ENCODE results near the gene HS6ST2.

The HS6ST2 gene

GRCh38 chrX:132758759-132759158 lies 199.7 kb downstream of the HS6ST2 start:
- no peaks in the 10 kb centered on the region for H3K27me3 ChIP-seq
- no peaks in the 10 kb centered on the region for H3K36me3 ChIP-seq
- H3K9me3 ChIP-seq, result no peaks in the 10 kb centered on the region
- no peak for TF ChIP-seq CTCF (IDR thresholded peaks at IDR 0.05)
- no peak overlapping the region for H3K4me3 ChIP-seq (ENCODE audit: low read depth in 1 of 2, low read length in 1 of 2)
- no peak overlapping the region for H3K27ac ChIP-seq
- H3K4me1 ChIP-seq (ENCODE audit: control insufficient read depth in 1 of 2, insufficient read depth in 1 of 2, low read depth in 1 of 2, low read length in 1 of 2), result no peaks in the 10 kb centered on the region

DNA sequence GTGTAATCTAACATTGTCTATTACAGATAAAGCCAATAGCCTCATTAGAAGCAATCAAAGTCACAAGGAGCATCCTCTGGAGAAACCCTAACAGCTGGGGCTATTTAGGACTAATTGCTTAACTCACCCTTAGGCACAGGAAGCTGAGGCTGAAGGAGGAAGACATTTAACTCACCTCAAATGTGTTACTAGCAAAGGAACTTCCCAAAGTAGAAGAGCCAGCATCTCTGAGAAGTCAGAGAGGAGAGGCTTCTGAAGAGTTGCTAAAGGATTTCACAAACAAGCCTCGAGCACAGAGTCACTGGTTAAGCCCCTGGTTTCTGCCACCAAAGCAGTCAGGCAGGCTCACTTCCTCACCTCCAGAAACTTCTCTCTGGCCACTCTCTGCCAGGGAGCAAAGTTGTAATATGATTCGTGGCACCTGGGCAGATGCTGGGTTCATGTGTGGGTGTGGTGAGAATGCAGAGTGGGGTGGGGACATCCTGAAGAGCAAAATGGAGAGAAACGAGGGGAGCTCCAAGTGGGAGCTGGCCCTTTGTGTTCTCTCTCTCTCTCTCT lies 201.3 kb downstream of the HS6ST2 start:
- no peaks in the 10 kb centered on the region for H3K9me3 ChIP-seq
- no peaks in the 10 kb centered on the region for H3K27me3 ChIP-seq
- TF ChIP-seq CTCF (IDR thresholded peaks at IDR 0.05), result no peak
- H3K27ac ChIP-seq, result no peak overlapping the region
- H3K4me3 ChIP-seq (ENCODE audit: low read depth in 1 of 2, low read length in 1 of 2), result no peak overlapping the region
- H3K4me1 ChIP-seq (ENCODE audit: control insufficient read depth in 1 of 2, insufficient read depth in 1 of 2, low read depth in 1 of 2, low read length in 1 of 2), result no peaks in the 10 kb centered on the region
- H3K36me3 ChIP-seq, result no peaks in the 10 kb centered on the region

DNA sequence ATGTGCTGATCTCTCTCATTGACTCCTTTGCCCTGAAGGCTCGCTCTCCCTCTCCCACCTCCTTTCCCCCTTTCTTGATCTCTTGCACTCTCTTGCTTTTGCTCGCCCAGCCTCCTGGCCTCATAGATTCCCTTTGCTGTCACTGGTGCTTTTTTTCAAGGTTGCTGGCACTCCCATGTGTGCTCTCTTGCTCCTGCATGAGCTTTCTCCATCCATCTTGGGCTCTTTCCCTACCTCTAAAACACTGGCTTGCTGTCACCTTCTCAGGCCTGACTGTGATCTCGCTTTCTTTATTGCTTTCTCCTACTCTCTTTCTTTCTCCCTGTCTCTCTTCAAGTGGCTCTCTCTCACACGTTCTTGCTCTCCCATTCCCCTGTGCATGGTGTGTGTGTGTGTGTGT lies 202.0 kb downstream of the HS6ST2 start:
- no peaks in the 10 kb centered on the region for H3K9me3 ChIP-seq
- H3K4me1 ChIP-seq (ENCODE audit: control insufficient read depth in 1 of 2, insufficient read depth in 1 of 2, low read depth in 1 of 2, low read length in 1 of 2), result no peaks in the 10 kb centered on the region
- H3K27me3 ChIP-seq, result no peaks in the 10 kb centered on the region
- H3K36me3 ChIP-seq, result no peaks in the 10 kb centered on the region
- no peak overlapping the region for H3K4me3 ChIP-seq (ENCODE audit: low read depth in 1 of 2, low read length in 1 of 2)
- H3K27ac ChIP-seq, result no peak overlapping the region
- TF ChIP-seq CTCF (IDR thresholded peaks at IDR 0.05), result no peak

DNA sequence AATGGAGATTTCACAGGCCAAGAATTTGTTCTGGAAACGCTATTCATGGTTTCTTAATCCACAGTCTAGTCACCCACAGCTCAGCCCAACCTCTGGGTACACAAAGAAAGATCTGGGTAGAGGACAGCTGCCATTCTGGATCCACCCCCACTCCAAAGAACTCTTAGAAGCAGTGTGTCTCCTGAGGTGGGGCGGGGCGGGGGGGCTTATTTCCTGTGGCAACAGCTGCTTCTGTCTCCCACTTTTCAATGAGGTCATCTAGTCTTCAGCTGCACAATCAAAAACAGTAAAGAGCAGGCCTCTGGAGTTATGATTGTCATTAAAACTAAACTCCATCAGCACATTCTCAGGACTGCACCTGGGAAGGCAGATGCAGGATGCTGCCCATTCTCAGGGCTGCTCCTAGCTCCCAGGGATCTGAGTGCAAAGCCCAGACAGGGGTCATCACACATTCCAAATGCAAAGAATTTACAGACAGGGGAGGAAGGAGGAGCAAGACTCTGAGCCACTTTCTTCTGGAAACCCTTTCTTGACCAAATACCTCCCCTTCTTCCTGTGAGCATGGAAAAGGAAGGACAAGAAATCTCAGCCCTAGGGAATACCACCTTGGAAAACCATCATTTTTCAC lies 207.3 kb downstream of the HS6ST2 start:
- Histone ChIP-seq H3K4me1 (ENCODE audit: control insufficient read depth in 1 of 2, insufficient read depth in 1 of 2, low read depth in 1 of 2, low read length in 1 of 2) (no peaks in the 10 kb centered on the region), H3K9me3 (no peaks in the 10 kb centered on the region), H3K4me3 (ENCODE audit: low read depth in 1 of 2, low read length in 1 of 2) (no peak overlapping the region), H3K27ac (no peak overlapping the region), H3K36me3 (no peaks in the 10 kb centered on the region), H3K27me3 (no peaks in the 10 kb centered on the region)
- TF ChIP-seq CTCF (IDR thresholded peaks at IDR 0.05), result no peak

- no peak overlapping the region for H3K4me3 ChIP-seq (ENCODE audit: low read depth in 1 of 2, low read length in 1 of 2)
- no peaks in the 10 kb centered on the region for H3K27me3 ChIP-seq
- H3K9me3 ChIP-seq, result no peaks in the 10 kb centered on the region
- TF ChIP-seq CTCF (IDR thresholded peaks at IDR 0.05), result no peak
- no peak overlapping the region for H3K27ac ChIP-seq
- no peaks in the 10 kb centered on the region for H3K4me1 ChIP-seq (ENCODE audit: control insufficient read depth in 1 of 2, insufficient read depth in 1 of 2, low read depth in 1 of 2, low read length in 1 of 2)
- no peaks in the 10 kb centered on the region for H3K36me3 ChIP-seq
Measured at GRCh38 chrX:132750331-132751062, 207.9 kb downstream of the HS6ST2 start.
